Esophagus squamous epithelium (tissue), 4 donors: ENCODE measurements around the gene MVB12B.

Experiments used
- POLR2A ChIP-seq, 4 donors: fragments of 450-650 bp; IDR thresholded peaks; one replicate each; pipeline ENCODE4 v1.6.1; 2017; ENCODE audit warnings: antibody characterized with exemption in 4 of 4, mild to moderate bottlenecking in 4 of 4, moderate library complexity in 3 of 4
- TF ChIP-seq, protein P1 (sequence below), 6 experiments: fragments of 450-650 bp in 4 of 6; fragments of 200-600 bp in 2 of 6; sonication (generic) in 2 of 6; IDR thresholded peaks; one replicate each; pipeline ENCODE4 v1.5.1; 2016 to 2019; ENCODE audit warnings: antibody characterized with exemption in 6 of 6, mild to moderate bottlenecking in 4 of 6, moderate library complexity in 4 of 6

DNA sequence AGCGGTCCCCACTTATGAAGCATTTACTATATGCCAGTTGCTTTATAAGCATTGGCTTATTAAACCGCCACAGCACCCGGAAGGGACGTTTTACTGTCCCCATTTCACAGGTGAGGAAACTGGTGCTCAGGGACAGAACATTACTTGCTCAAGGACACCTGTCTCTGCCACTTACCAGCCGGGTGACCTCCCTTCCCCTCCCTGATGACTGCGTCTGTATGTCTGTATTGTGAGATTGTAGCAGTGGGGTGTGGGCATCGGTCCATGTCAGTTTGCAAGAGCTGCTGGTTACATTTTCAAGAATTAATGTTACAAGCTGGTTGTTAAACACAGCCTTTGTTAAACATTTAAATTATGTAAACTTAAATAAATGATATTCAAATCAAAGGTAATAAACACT lies 209.5 kb downstream of the MVB12B start:
- TF ChIP-seq, protein P1, sequence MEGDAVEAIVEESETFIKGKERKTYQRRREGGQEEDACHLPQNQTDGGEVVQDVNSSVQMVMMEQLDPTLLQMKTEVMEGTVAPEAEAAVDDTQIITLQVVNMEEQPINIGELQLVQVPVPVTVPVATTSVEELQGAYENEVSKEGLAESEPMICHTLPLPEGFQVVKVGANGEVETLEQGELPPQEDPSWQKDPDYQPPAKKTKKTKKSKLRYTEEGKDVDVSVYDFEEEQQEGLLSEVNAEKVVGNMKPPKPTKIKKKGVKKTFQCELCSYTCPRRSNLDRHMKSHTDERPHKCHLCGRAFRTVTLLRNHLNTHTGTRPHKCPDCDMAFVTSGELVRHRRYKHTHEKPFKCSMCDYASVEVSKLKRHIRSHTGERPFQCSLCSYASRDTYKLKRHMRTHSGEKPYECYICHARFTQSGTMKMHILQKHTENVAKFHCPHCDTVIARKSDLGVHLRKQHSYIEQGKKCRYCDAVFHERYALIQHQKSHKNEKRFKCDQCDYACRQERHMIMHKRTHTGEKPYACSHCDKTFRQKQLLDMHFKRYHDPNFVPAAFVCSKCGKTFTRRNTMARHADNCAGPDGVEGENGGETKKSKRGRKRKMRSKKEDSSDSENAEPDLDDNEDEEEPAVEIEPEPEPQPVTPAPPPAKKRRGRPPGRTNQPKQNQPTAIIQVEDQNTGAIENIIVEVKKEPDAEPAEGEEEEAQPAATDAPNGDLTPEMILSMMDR (IDR thresholded peaks at IDR 0.05): no peak
- no peak for TF ChIP-seq POLR2A (IDR thresholded peaks at IDR 0.05)
